T-helper 9 cell (primary cell): Measurements from ENCODE around the gene ZSCAN32.

Experiments
- DNase-seq: peaks from one replicate; pipeline ENCODE4 v3.0.0-alpha.2; 2020
- total RNA-seq, 2 donors: gene quantifications; one replicate each; lab custom pipeline; 2026; lab: John Stamatoyannopoulos, UW

ZSCAN32 gene
- total RNA-seq = 6.0 to 36.0 reads per million in 2 donors

GRCh38 chr16:3400779-3401688, at the start of gene ZSCAN32, which contains the start of gene ZNF174:
TSS of gene ZSCAN32 (minus strand) at chr16:3401004. CDS start at chr16:3397557, 3,447 bp downstream.
TSS of gene ZNF174 (plus strand) at chr16:3401215. CDS start at chr16:3402005, 790 bp downstream.
- peak; percentile 98 for DNase-seq

- no peak for DNase-seq
Measured at GRCh38 chr16:3444032-3444388, 43.2 kb upstream of the ZSCAN32 start.

GRCh38 chr16:3443108-3444031, 42.6 kb upstream of the ZSCAN32 start, which contains the start of the genes NAA60 and ZNF597:
TSS of gene NAA60 (plus strand) at chr16:3443680. CDS start at chr16:3476228, 32,548 bp downstream.
TSS of gene ZNF597 (minus strand) at chr16:3443504. CDS start at chr16:3443153, 351 bp downstream.
- DNase-seq = peak; percentile 61

- DNase-seq = no peak
Measured at GRCh38 chr16:3439637-3440036, 38.8 kb upstream of the ZSCAN32 start.

- DNase-seq = no peak
Measured at GRCh38 chr16:3434373-3434772, 33.6 kb upstream of the ZSCAN32 start.

- peak; percentile 6 for DNase-seq
Measured at GRCh38 chr16:3431779-3432219, 31.0 kb upstream of the ZSCAN32 start.

- DNase-seq = no peak
Measured at GRCh38 chr16:3413730-3414379, 13.1 kb upstream of the ZSCAN32 start.

DNA sequence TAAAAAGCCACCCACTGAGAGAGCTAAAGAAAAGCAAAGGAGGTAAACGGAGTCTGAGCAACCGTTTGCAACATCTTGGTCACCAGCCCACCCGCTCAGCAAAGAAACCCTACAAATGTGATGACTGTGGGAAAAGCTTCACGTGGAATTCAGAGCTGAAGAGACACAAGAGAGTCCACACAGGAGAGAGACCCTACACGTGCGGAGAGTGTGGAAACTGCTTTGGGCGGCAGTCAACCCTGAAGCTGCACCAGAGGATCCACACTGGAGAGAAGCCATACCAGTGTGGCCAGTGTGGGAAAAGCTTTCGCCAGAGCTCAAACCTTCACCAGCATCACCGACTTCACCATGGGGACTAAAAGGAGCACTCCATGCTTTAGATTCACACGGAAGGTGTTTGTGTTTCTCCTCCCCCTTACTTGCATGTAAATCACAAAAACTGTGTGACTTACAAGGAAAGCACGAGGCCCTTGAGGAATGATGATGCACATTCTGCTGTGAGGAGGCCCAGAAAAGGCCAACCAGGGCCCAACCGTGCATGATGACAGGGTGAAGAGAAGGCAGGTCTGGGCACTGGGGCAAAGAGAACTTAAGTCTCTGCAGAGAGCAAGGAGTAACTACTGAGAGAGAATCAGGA, 7.9 kb upstream of the ZSCAN32 start:
- DNase-seq = no peak

GRCh38 chr16:3401719-3402397, 1.1 kb upstream of the ZSCAN32 start:
- no peak for DNase-seq

DNA sequence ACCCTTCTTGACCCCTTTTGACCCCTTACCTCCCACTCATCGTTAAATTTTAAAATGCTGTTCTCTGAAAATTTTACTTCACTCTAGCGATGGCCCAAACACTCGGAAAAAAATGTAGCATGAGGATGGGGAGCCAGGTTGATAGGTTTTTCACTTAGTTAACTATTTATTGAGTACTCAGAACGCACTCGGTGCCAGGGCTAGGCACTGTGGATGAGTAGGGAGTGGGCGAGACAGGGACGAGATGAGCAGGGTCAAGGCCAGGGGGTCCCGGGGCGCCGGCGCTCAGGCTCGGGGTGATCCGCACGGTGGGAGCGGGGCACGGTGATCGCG, 392 bp downstream of the ZSCAN32 start:
- no peak for DNase-seq

DNA sequence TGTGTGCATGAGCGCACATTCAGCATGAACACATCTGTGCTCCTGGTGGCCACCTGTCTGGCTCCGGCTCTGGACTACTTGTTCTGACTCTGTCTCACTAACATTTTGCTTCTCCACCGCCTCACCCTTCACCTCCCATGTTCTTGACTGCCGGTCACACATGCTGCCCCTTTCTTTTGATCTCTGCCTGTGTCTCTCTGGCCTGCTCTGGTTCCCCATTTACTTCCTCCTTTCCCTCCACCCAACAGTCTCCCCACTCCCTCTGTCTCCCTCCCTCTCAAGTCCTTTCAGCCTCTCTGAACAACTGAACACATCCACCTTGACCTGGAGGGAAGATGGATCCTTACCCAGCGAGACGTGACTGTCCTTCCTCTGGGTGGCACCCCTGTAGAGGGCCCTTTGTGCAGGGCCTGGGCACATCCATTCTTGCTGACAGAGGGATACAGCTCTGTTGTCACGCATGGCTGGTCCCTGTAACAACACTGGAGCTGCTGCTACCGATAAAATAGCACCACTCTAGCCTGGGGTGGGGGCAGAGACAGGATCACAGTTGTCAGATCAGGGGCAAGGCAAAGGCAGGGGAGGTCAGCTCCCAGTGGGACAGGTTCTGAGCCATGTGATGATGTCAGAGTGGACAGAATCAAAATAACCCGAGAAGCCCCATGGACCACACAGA, 11.0 kb downstream of the ZSCAN32 start:
- no peak for DNase-seq

DNA sequence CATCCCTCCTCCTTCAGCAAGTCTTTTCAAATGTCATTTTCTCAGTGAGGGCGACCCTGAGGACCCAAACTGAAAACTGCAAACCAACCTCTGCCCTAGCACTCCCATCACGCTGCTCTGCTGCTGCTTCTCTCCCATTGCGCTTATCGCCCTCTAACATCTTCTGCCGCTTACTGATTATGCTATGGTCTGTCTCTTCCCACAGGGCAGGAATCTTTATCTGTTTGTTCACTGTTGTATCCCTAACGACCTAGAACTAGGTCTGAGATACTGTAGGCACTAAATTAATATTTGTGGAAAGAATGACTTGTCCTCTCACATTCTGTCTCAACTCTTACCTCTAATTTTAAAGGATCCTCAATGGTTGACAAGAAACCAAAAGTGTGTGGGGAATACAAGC, 12.5 kb downstream of the ZSCAN32 start:
- DNase-seq = no peak

DNA sequence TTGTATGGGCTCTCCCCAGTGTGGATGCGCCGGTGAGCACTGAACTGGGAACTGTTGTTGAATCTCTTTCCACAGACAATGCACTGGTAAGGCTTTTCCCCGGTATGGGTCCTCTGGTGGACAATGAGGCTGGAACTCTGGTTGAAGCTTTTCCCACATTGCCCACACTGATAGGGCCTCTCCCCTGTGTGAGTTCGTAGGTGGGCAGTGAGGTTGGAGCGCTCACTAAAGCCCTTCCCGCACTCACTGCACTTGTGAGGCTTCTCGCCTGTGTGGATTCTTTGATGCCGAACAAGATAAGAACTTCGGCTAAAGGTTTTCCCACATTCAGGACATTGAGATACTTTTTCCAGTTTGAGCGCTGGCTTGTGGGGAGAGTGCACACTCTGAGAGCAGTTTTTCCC, 17.8 kb downstream of the ZSCAN32 start:
- DNase-seq = no peak

DNA sequence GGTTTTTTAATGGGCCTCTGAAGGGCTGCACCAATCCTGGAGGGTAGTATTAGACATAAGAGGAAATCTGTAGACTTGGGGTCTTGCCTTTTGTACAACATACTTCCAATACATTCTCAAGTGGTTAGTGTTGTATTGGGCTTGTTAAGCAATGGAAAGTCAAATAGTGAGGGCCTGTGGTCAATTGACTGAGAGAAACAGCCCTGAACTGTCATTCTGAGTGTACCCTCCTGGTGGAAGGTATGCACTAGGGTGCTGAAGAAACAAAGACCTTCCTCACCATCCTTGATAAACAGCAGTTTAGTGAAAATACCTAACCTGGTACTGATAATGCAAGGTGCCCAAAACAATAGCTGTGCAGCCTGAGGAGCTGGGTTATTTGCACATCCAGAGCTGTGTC, 22.9 kb downstream of the ZSCAN32 start:
- no peak for DNase-seq

GRCh38 chr16:3375680-3376079, 25.1 kb downstream of the ZSCAN32 start:
- no peak for DNase-seq

DNA sequence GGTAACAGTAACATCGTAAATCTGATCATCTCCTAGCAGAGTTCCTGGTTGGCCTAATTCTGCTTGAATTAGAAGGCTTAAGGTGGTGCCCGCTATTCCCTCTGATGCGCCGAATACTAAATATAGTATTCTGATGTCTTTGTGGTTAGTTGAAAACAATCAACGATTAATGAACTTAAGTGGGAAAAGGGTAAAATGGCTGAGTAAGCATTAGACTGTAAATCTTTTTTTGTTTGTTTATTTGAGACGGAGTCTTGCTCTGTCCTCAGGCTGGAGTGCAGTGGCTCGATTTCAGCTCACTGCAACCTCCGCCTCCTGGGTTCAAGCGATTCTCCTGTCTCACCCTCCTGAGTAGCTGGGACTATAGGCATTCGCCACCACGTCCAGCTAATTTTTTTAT, 31.7 kb downstream of the ZSCAN32 start:
- DNase-seq = no peak

- DNase-seq = peak; percentile 61
Measured at GRCh38 chr16:3364774-3365427, 35.9 kb downstream of the ZSCAN32 start.

DNA sequence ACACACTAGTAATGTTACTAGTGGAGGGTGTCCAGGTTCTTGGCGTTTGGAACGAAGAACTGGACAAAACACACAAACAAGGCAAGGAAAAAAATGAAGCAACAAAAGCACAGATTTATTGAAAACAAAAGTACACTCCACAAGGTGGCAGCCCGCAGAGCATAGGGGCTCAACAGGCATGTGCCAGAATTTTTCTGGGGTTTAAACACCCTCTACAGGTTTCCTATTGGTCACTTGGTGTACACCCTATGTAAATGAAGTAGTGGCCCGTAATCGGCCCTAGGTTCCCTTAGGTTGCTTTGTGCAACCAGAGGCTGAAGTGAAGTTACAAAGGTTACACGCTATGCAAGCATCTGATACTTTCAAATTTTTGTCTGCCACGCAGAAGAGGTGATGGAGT, 37.0 kb downstream of the ZSCAN32 start:
- DNase-seq = no peak

- DNase-seq = no peak
Measured at GRCh38 chr16:3362931-3363330, 37.9 kb downstream of the ZSCAN32 start.

DNA sequence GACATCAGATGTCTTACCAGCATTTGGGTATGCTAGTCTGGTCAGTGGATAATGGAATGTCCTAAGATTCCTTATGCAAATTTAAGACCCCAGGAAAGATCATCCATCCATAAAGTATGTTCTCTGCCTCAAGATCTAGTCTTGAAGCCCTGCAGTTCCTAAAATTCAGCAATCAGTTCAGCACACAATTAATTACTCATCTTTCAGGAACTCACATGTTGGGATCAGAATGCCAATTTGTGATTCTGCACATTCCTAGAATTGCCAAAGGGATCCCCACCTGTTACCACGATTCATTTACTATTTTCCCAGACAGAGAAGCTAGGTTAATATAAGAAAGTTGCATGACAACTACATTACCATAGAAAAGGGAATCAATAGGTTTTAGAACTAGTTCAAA, 41.9 kb downstream of the ZSCAN32 start:
- no peak for DNase-seq
